CMK (cell line): ENCODE measurements around the gene EIF2A.
"Not testable (repeated sequence)": the region's sequence is repeated elsewhere in the genome, so short reads cannot be mapped to it uniquely, and the experiment has no call there.

Experiments
- DNase-seq: peaks from one replicate; pipeline ENCODE4 v3.0.0-alpha.2; 2010; ENCODE audit warnings: low read depth

The EIF2A gene

GRCh38 chr3:150602426-150603152, 56.0 kb downstream of the EIF2A start:
- DNase-seq = no peak

- peak; percentile 88 for DNase-seq
Observed at GRCh38 chr3:150603153-150603979, 56.8 kb downstream of the EIF2A start, which contains the start of gene SELENOT. Gene SELENOT (plus strand): TSS chr3:150603321. CDS start chr3:150603363, 42 bp downstream.

- DNase-seq = no peak
Observed at GRCh38 chr3:150603980-150604319, 57.4 kb downstream of the EIF2A start.

- DNase-seq = peak; percentile 41
Observed at GRCh38 chr3:150605998-150606641, 59.5 kb downstream of the EIF2A start.

GRCh38 chr3:150607267-150608065, 60.9 kb downstream of the EIF2A start:
- DNase-seq = no peak

GRCh38 chr3:150609988-150610387, 63.4 kb downstream of the EIF2A start:
- DNase-seq = no peak

- DNase-seq = no peak
Observed at GRCh38 chr3:150610785-150611184, 64.2 kb downstream of the EIF2A start.

GRCh38 chr3:150611666-150612065, 65.1 kb downstream of the EIF2A start:
- no peak for DNase-seq

GRCh38 chr3:150612494-150612893, 65.9 kb downstream of the EIF2A start:
- DNase-seq = no peak

GRCh38 chr3:150613034-150613433, 66.4 kb downstream of the EIF2A start:
- DNase-seq = no peak

GRCh38 chr3:150613709-150614480, 67.3 kb downstream of the EIF2A start:
- DNase-seq = no peak

- DNase-seq = no peak
Observed at GRCh38 chr3:150620002-150620689, 73.6 kb downstream of the EIF2A start.

GRCh38 chr3:150622955-150623354, 76.4 kb downstream of the EIF2A start:
- DNase-seq = not testable (repeated sequence)

GRCh38 chr3:150623945-150624344, 77.4 kb downstream of the EIF2A start:
- no peak for DNase-seq

- no peak for DNase-seq
Observed at GRCh38 chr3:150626148-150626930, 79.8 kb downstream of the EIF2A start.

GRCh38 chr3:150627557-150627956, 81.0 kb downstream of the EIF2A start:
- DNase-seq = no peak

GRCh38 chr3:150631515-150632221, 85.1 kb downstream of the EIF2A start:
- no peak for DNase-seq

- no peak for DNase-seq
Observed at GRCh38 chr3:150635076-150635475, 88.5 kb downstream of the EIF2A start.

GRCh38 chr3:150635526-150635925, 88.9 kb downstream of the EIF2A start:
- DNase-seq = no peak
